ENCODE measurements around the gene SHBG.
A peak's percentile ranks its signal among the peaks of the same experiment; 100 is the strongest.
"Not testable (repeated sequence)": the region's sequence is repeated elsewhere in the genome, so short reads cannot be mapped to it uniquely, and the experiment has no call there.

The SHBG gene, protein sequence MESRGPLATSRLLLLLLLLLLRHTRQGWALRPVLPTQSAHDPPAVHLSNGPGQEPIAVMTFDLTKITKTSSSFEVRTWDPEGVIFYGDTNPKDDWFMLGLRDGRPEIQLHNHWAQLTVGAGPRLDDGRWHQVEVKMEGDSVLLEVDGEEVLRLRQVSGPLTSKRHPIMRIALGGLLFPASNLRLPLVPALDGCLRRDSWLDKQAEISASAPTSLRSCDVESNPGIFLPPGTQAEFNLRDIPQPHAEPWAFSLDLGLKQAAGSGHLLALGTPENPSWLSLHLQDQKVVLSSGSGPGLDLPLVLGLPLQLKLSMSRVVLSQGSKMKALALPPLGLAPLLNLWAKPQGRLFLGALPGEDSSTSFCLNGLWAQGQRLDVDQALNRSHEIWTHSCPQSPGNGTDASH

DNA sequence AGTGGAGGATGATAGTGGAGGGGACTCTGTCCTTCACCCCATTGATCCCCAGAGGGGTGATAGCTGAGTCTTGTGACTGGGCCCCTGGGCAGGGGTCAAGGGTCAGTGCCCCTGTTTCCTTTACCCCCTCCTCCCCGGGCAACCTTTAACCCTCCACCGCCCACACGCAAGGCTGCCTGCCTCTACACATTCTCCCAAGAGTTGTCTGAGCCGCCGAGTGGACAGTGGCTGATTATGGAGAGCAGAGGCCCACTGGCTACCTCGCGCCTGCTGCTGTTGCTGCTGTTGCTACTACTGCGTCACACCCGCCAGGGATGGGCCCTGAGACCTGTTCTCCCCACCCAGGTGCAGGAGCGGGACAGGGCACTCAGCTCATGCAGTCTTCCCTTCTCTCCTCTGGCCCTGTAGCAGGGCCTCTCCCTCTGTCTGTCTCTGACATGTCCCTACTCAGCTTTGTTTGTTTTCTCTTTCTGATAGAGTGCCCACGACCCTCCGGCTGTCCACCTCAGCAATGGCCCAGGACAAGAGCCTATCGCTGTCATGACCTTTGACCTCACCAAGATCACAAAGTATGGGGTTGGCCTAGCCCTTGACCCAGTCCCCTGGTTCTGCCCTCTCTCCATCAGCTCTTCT, at the start of gene SHBG:
TSS of gene SHBG (plus strand) at position 197 of the 633 bp plus-strand sequence. CDS start at position 235, 38 bp downstream.
- DNase-seq (ENCODE audit: low spot score) (no peak), FAIRE-seq (no peak)

DNA sequence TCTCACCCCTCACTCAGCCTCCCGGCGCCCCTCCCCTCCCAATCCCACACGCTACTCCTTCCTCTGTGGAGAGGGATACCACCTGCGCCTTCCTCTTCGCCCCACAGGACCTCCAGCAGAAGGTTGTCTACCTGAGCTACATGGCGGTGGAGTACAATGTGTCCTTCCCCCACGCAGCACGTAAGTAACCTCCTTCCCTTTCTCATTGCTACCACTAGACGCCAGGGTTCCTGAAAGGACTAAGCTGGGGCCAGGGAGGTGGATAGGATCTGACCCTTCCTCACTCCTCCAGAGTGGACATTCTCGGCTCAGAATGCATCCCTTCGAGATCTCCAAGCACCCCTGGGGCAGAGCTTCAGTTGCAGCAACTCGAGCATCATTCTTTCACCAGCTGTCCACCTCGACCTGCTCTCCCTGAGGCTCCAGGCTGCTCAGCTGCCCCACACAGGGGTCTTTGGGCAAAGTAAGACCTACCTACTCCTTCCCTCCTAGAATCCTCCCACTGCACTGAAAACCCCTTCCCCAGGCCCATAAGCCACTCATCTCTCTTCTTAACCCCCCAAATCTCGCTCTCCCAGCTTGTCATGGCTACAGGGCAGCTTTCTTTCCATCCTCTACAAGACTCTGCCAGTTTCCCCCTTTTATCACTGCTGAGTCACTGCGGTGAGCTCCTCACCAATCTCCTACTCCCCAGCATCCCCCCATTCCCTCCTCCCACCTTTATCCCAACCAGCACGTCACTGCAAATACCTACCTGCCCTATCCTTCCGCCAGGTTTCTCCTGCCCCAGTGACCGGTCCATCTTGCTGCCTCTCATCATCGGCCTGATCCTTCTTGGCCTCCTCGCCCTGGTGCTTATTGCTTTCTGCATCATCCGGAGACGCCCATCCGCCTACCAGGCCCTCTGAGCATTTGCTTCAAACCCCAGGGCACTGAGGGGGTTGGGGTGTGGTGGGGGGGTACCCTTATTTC, 49.0 kb upstream of the SHBG start:
- FAIRE-seq (no peak), DNase-seq (ENCODE audit: low spot score) (no peak)

DNA sequence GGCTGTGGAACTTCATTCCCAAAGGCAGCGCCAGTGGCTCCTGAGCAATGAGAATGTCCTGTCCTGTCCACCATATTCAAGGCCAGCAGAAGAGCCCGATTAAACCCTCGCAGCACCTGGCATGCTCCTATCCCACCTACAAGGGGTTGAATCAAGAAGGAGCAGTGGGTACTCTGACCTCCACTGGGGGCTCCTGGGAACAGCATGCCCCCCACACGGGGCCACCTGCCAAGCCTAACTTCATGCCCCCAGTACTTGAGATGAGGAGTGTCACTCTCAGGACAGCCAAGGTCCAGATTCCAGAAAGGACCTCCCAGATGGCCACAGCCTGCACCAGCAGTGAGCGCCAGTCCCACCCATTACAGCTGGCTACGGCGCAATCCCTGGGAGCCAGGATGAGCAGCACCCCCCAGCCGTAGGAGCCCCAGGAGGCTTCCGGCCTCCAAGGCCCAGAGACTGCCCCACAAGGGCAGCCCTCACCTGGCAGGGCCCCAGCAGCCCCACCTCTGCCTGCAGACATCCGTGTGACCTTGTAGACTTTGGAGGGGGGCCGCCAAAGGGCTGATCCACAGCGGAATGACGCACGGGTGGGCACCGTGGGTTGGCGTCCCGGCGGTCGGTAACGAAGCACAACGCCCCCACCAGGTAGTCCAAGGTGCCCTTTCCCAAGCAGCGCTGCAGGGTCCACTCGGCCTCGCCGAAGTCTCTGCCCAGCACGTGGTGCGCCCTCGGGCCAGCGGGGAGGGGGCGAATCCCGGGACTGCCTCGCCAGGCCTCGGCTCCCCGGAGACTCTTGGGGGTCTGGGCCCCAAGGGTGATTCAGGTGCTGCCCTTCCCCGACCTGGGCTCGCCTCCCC, 47.3 kb upstream of the SHBG start:
- FAIRE-seq (no peak), DNase-seq (ENCODE audit: low spot score) (no peak)

DNA sequence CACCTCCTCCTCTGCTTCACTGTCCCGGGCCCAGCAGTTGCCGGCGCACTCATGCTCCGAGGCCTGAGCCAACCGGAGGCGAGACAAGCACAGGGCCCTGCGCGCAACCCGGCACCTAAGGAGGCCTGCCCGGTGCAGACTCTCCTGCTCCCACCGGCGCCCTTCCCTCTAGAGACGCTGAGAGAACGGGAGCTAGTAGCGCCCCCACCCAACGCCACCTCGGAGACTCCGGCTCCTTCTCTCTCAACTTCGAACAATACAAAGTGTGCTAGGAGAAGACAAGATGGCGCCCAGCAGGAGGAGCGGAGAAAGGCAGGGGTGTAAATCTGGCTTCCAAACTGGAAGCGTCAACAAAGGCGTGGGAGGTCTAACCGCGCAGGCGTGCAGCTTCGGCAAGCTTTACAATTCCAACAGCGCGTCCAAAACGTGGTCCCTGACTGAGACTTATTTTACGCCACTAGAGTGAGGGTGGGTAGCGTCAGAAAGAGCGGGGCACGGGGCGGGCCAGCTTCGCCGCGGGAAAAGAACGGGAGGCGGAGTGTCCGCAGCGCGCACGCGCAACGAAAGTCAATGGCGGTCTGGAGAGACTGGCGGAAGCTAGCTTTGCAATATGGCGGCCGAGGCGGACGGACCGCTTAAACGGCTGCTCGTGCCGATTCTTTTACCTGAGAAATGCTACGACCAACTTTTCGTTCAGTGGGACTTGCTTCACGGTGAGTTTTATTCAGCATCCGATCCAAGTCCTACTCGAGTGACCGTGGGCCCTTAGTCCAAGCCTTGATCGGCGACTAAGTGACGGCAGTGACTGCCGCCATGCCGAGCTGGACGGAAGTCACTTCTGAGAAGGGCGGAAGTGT, 46.5 kb upstream of the SHBG start, which contains the start of gene MPDU1:
TSS of gene MPDU1 (plus strand) at position 600 of the 857 bp plus-strand sequence. CDS start at position 611, 11 bp downstream.
- FAIRE-seq = no peak
- peak; percentile 87 for DNase-seq (ENCODE audit: low spot score)

DNA sequence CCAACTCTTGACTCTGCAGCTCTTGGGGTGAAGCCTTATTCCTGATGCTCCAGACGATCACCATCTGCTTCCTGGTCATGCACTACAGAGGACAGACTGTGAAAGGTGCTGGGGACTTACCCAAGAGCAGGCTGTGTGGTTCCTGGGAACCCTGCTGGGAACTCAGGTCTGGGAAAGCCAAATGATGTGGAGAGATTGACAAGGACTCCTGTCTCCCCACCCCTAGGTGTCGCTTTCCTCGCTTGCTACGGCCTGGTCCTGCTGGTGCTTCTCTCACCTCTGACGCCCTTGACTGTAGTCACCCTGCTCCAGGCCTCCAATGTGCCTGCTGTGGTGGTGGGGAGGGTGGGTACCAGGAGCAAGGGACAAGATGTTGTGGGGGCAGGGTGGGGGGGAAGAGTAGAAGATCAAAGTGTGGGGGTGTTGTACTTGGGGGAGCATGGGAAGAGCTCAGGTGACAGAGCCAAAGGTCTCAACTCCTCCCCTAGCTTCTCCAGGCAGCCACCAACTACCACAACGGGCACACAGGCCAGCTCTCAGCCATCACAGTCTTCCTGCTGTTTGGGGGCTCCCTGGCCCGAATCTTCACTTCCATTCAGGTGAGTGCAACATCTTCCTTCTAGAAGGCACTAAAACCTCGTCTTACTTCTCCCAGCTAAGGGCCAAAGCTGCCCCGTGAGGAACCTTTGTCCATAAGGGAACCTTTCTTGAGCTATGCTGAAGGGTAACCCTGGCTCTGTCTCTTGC, 43.1 kb upstream of the SHBG start:
- DNase-seq (ENCODE audit: low spot score) (no peak), FAIRE-seq (no peak)

DNA sequence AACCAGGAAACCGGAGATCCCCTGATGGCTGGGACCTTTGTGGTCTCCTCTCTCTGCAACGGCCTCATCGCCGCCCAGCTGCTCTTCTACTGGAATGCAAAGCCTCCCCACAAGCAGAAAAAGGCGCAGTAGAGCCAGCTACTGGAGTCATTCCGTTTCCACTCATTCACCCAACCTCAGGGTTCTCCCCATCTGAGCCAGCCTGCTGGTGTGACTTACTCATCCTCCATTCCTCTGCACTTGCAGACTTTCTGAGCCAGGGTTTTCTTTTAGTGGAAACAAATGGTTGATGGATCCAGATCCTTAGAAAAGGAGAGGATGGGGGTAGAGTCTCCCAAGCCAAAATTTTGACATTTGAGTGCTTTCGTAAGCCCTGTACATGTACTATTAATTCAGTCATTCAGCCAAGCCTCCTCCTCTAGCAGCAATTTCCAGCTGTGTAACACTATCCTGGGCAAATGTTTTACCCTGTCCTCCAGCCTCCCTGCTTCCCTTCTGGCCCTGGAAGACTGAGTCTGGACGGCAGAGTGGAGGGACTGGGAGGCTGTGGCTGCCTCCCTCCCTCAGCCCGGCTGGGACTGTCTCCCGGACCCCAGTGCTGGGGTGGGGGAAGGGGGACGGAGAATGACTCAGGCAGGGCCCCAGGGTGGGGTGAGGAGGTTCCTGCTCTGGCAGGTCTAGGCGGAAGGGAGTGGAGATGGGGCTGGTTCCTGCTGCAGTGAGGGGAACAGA, 42.3 kb upstream of the SHBG start:
- no peak for FAIRE-seq
- no peak for DNase-seq (ENCODE audit: low spot score)

DNA sequence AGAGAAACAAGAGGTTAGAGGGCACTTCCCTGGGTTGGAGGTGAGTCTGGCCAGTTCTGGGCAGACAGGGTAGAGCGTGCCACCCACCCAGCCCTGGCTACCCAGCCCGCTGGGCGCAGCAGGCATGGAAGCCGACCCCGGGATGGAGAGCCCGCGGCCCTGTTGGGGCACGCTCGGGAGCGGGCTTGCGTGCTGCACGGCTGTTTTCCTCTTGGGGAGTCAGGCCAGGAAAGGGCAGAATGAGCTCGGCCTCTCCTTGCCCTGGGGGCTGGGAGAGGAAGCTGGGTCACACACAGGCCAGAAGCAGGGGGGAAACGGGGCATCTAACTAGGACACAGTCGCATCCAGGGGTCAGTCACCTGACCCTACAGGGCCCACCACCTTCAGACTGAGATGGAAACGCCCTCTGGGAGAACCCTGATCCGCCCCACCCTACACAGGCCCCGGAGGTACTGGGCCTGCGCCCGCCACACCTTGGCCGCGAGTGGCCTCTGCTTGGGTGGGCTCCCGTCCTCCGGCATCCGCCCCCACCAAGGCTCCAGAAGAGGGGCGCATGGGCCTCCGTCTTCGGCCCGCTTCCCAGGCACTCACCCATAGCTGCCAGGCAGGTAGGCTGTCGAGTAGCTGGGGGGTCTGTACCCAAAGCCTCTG, 41.3 kb upstream of the SHBG start:
- no peak for FAIRE-seq

DNA sequence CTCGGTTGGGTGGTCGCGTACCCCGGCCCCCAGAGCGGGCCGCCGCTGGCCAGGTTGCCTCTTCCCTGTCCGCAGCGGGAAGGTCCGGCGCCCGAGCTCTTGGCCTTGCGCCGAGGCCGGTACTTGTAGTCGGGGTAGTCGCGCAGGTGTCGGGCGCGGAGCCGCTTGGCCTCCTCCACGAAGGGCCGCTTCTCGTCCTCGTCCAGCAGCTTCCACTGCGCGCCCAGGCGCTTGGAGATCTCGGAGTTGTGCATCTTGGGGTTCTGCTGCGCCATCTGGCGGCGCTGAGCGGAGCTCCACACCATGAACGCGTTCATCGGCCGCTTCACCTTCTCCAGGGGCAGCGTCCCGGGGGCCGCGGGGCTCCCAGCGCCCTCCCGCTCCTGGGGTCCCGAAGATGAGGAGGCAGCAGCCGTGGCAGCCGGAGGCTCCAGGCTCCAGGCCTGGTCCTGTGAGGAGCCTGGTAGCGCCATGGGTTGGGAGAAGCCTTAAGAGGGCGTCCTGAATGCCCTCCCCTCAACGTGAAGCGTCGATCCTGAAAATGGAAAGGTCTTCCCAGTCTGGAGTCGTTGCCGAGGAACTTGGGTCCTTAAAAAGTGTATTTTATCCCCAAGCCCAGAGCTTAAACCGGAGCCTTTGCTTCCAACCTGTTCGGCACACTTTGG, 40.6 kb upstream of the SHBG start:
- DNase-seq (ENCODE audit: low spot score) (no peak), FAIRE-seq (no peak)

More for the DNA sequence above, 41.3 kb upstream of the SHBG start:
- DNase-seq (ENCODE audit: low spot score) = no peak

DNA sequence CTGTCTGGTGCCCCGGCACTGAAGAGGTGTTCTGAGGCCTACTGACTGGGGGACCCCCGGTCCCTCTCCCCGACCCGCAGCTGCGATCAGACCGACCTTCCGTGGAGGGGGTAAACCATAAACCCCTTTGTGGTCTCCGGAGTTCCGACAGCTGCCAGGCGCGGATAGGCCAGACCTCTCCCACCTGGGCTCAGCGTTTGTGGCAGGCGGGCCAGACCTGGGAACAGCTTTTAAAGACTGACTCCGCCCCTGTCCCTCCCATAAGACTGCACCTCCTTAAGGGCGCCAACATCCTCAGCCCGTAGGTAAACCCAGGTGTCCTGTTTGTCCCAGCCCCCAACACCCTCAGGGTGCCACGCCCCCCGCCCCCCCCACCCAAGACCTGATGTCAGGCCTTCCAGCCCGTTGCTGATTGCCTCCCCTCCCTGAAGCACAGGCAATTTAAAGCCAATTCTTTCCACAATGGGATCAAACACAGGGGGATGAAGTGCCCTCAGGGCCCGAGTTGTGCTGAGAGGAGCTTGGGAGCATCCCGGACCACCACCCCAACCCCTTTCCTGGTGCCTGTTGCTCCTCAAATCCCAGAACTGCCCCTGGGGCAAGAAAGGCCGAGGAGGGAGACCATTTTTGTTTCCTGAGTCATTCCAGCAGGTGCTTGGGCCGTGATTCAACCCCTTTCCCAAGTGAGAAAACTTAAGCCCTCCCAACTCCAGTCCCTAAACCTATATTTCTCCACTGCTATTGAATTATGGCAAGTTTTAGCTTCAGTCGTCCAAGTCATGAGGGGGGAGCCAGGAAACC, 39.8 kb upstream of the SHBG start, which contains the start of gene SOX15:
TSS of gene SOX15 (minus strand) at position 204 of the 801 bp plus-strand sequence. CDS start 418 bp downstream, outside the sequence.
- FAIRE-seq = no peak
- DNase-seq (ENCODE audit: low spot score) = no peak

DNA sequence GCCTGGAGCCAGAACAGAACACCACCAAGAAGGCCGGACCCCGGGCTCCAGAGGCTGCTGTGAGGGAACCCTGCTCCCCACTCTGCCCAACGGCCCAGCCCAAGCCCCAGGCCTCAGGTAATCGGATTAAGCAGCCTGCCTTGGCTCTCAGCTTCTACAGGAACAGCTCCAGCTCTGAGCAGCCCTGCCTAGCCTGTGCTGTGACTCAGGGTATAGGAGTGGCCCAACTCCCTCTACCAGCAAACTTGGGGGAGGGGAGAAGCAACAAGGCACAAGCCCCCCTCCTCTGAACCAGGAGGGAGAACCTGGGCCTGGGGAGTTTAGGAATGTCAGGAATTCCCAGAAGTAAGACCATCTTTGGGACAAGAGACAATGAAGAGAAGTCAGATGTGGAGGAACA, 39.2 kb upstream of the SHBG start:
- FAIRE-seq (no peak), DNase-seq (ENCODE audit: low spot score) (no peak)

DNA sequence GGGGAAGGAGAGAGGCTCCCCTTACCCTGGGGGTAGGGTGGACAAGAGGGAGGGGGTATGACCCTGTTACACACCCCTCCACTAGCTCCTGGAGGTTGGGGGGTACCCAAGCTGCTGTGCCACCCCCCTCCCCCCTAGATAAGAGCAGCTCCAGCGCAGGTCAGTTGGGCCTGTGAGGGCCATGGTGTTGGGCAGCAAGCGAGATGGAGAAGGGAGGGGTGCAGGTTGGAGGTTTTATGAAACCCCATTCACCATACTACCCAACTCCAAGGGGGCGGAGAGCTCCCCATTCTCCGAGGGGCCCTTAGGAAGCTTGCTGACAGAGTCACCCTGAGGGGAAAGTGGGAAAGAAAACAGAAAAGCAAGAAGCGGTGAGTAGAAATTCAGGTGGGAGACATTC, 38.3 kb upstream of the SHBG start:
- DNase-seq (ENCODE audit: low spot score) = no peak
- no peak for FAIRE-seq

DNA sequence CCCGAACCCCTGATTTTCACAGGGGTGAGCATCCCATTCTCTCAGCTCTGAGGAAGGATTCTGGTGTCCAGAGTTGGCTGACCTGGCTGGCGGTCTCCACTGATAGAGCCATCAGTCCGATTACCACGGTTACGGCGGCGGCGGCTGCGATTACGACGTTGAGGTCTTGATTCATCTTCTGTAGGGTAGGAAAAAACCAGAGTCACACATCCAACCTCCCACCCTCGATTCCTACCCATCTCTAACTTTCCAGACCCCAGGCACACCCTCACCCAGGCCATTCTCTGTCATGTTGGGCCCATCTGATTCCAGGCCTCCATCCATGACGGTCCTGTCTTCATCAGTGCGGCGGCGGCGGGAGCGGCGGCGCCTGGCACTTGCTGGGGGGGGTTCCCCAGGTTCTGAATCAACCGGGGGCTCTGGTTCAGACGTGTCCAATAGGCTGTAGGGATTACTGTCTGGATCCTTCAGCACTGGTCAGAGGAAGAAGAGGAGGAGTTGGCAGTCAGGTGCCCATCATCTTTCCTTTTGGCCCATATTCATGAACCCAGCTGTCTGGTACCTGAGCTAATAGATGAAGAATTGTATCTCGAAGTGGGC, 37.4 kb upstream of the SHBG start:
- DNase-seq (ENCODE audit: low spot score) (no peak), FAIRE-seq (no peak)

DNA sequence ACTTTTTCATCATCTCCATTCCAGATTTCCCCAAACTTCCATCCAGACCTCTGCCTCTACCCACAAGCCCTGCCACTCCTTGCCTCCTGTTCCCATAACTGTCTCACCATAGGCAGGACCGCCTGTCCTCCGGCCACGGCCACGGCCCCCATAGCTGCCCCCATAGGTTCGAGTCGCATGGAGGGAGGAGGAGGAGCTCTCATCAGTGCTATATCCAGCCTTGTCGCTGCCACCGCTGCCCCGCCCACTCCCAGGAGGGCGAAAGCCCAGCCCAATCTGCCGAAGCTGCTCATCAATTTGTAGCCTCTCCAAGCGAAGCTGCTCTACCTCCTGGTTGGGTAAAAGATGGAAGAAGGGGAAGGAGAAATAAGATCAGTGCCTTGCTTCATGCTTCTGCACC, 36.6 kb upstream of the SHBG start:
- no peak for DNase-seq (ENCODE audit: low spot score)
- no peak for FAIRE-seq

DNA sequence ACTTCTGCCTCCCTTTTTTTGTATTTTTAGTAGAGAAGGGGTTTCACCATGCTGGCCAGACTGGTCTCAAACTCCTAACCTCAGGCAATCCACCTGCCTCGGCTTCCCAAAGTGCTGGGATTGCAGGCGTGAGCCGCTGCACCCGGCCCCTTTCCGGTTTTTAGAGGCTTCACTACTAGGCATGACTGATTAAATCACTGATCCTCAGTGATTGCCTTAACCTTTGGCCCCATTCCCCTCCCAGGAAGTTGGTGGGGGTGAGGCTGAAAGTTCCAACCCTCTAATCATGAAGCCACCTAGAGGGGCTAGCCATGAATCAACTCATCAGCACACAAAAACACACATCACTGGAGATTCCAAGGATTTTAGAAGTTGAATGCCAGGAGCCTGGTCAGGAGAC, 32.4 kb upstream of the SHBG start:
- not testable (repeated sequence) for FAIRE-seq; DNase-seq (ENCODE audit: low spot score)

DNA sequence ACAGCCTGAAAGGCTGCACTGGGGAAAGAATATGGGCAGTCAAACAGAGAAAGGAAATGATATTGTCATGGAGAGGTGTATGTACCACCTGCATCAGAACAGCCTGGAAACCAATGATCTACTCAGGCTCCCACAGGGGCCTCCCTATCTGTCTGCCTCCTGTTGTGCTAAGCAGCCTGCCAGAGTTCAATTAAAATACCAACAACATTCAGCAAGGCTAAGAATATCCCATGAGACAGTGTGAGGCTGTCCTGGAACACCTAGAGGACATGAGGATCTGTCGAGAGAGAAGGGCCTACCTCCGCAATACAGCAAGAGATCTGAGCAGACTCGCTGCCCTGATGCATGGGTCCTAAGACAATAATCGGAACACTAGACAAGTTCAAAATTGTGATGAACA, 23.7 kb upstream of the SHBG start:
- DNase-seq (ENCODE audit: low spot score) (no peak), FAIRE-seq (no peak)

DNA sequence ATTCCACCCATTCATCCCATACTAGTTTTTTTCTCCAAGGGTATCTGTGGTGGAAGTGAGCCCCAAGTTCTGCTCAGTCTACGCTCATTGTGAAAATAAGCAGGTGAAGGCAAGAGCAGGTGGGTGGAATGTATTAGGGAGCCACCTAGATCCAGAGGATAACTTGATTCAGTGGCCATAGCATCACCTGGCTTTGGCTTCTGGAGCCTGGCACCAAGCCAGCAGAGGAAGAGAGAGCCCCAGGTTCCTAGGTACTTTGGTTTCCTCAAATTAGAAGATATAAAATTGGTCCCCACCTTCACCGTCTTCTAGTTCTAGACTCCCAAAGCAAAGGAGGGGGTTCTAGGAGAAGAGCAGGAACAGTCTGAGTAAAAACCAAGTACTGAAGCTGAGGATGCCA, 19.3 kb upstream of the SHBG start:
- FAIRE-seq (no peak), DNase-seq (ENCODE audit: low spot score) (no peak)
